ENCODE results near the gene PROB1. TPM values are rescaled to one million over a fixed set of nuclear protein-coding genes. Genes with fewer than 3 reads are reported as not detected.

The PROB1 gene
- total RNA-seq, 1 experiment from 2014 or later, result 3.4 TPM

DNA sequence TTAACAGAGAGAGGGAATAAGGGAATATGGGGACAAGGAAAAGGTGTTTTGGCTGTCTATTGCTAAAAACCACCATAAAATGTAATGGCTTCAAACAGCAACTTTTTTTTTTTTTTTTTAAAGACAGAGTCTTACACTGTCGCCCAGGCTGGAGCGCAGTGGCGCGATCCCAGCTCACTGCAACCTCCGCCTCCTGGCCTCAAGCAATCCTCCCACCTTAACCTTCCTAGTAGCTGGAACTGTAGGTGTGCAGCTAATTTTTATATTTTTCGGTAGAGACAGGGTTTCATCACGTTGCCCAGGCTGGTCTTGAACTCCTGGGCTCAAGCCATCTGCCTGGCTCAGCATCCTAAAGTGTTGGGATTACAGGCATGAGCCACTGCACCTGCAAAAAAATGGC lies 13.3 kb upstream of the PROB1 start:
- H3K9me3 Mint-ChIP-seq, result no peaks in the 10 kb centered on the region
- peaks cover 13% of the 10 kb centered on the region in 2 experiments for H3K4me1 Mint-ChIP-seq
- Histone ChIP-seq H3K27me3 (ENCODE audit: insufficient read depth, low read length) (no peaks in the 10 kb centered on the region), H4K5ac (ENCODE audit: insufficient read length, low read depth, low read length) (no peak overlapping the region), H2BK15ac (ENCODE audit: low read depth, low read length) (no peak overlapping the region), H3K4ac (ENCODE audit: low read depth, low read length) (no peak overlapping the region), H3K23ac (ENCODE audit: insufficient read length, low read depth, low read length) (no peak overlapping the region), H2BK12ac (ENCODE audit: insufficient read length, low read depth, low read length) (no peak overlapping the region), H2AFZ (ENCODE audit: low read length) (no peak overlapping the region), H4K8ac (replicated peaks; ENCODE audit: insufficient read length, low read depth, low read length) (no peak overlapping the region), H3K18ac (ENCODE audit: insufficient read length, low read depth, low read length) (no peak overlapping the region), H3K9ac (ENCODE audit: extremely low read depth, insufficient read length, low read length) (no peak overlapping the region), H3K79me2 (ENCODE audit: insufficient read depth, low read length) (no peaks in the 10 kb centered on the region), H3K4me1 (ENCODE audit: insufficient read depth, low read length) (peaks cover 2% of the 10 kb centered on the region; the same call in 1 of the 2 replicates), H4K91ac (ENCODE audit: insufficient read length, low read depth, low read length) (no peak overlapping the region), H3K4me2 (ENCODE audit: insufficient read depth, insufficient read length, low read length) (no peak overlapping the region), H2BK20ac (ENCODE audit: low read depth, low read length, poor library complexity, severe bottlenecking) (no peak overlapping the region), H2BK5ac (ENCODE audit: insufficient read length, low read length) (no peak overlapping the region), H2BK120ac (ENCODE audit: low read depth, low read length, poor library complexity, severe bottlenecking) (no peak overlapping the region), H3K56ac (ENCODE audit: insufficient read length, low read depth, low read length) (no peak overlapping the region), H3K79me1 (ENCODE audit: insufficient read depth, low read depth, low read length, poor library complexity, severe bottlenecking) (no peaks in the 10 kb centered on the region), H3K23me2 (ENCODE audit: insufficient read length, low read depth, low read length, poor library complexity, severe bottlenecking) (no peaks in the 10 kb centered on the region), H3K27ac (ENCODE audit: insufficient read length, low read depth, low read length) (no peak overlapping the region), H2AK5ac (ENCODE audit: insufficient read length, low read length) (no peak overlapping the region), H3T11ph (ENCODE audit: low read length) (no peak overlapping the region), H3K14ac (ENCODE audit: insufficient read depth, low read length) (no peak overlapping the region), H4K20me1 (ENCODE audit: control insufficient read depth, insufficient read depth, insufficient read length) (no peaks in the 10 kb centered on the region), H3K9me3 (ENCODE audit: control insufficient read depth, low read depth, low read length) (no peaks in the 10 kb centered on the region)
- DNase-seq, result no peak
- H3K36me3 Mint-ChIP-seq (ENCODE audit: insufficient read depth in 1 of 3, low read depth in 3 of 3), result peaks cover 0 to 5% (median 3%) of the 10 kb centered on the region in 3 experiments; a peak in 2 of 7 replicates
- peaks cover 2% of the 10 kb centered on the region; the same call in 1 of the 2 replicates for H3K27me3 Mint-ChIP-seq (ENCODE audit: low read depth)
- TF ChIP-seq, protein P1, sequence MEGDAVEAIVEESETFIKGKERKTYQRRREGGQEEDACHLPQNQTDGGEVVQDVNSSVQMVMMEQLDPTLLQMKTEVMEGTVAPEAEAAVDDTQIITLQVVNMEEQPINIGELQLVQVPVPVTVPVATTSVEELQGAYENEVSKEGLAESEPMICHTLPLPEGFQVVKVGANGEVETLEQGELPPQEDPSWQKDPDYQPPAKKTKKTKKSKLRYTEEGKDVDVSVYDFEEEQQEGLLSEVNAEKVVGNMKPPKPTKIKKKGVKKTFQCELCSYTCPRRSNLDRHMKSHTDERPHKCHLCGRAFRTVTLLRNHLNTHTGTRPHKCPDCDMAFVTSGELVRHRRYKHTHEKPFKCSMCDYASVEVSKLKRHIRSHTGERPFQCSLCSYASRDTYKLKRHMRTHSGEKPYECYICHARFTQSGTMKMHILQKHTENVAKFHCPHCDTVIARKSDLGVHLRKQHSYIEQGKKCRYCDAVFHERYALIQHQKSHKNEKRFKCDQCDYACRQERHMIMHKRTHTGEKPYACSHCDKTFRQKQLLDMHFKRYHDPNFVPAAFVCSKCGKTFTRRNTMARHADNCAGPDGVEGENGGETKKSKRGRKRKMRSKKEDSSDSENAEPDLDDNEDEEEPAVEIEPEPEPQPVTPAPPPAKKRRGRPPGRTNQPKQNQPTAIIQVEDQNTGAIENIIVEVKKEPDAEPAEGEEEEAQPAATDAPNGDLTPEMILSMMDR (conservative IDR thresholded peaks at IDR 0.05), result no peak
- H3K4me3 Mint-ChIP-seq, result no peak overlapping the region
- H3K27ac Mint-ChIP-seq, result no peak overlapping the region
- WGBS (ENCODE audit: extremely low coverage, insufficient read length, low lambda C conversion rate), result no CpG with 5 or more reads among the region's 7 CpGs
